Measurements from ENCODE around the gene OR7C1. TPM values are rescaled to one million over a fixed set of nuclear protein-coding genes. Genes with fewer than 3 reads are reported as not detected.
"Not testable (repeated sequence)": the region's sequence is repeated elsewhere in the genome, so short reads cannot be mapped to it uniquely, and the experiment has no call there.

OR7C1 gene
- total RNA-seq, 1 donor from 2014 or later, result not detected

DNA sequence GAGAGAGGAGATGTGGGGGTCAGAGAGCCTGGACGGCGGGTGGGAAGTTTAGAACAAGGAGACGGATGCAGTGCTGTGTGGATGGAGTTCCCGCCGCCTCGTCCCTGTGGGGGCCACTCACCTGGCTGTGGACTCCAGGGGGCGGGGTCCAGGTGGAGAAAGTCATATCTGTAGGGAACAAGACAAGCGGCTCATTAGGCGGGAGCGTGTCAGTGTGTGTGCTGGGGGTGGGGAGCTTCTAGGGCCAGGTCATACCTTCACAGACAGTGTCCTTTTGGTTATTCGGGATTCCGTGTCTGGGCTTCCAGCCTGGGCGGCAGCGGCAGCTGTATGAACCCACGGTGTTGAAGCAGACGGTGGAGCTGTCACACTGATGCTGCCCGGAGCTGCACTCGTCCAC is 69.6 kb downstream of the OR7C1 start:
- not testable (repeated sequence) for DNase-seq

- no peak for DNase-seq
Measured at GRCh38 chr19:14764401-14764800, 70.6 kb downstream of the OR7C1 start.

- no peak for DNase-seq
Measured at GRCh38 chr19:14763497-14764145, 71.4 kb downstream of the OR7C1 start.

- DNase-seq, result no peak
Measured at GRCh38 chr19:14762111-14762510, 72.9 kb downstream of the OR7C1 start.

GRCh38 chr19:14761607-14762006 is 73.4 kb downstream of the OR7C1 start:
- no peak for DNase-seq

GRCh38 chr19:14758816-14759215 is 76.2 kb downstream of the OR7C1 start:
- DNase-seq, result no peak

DNA sequence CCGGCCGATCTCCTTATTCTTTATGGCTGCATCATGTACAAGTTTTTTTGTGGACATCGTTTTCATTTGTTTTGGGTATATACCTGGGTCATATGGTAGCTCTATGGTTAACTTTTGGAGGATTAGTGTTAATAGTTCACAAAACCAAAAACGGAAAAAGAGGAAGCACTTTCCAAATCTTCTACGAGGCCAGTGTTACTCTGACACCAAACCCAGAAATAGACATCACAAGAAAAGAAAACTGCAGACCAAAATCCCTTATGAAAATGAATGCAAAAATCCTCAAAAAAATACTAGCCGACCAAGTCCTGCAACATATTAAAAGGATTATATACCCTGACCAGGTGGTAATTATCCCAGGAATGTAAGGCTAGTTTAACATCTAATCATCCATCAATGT is 86.4 kb downstream of the OR7C1 start:
- DNase-seq, result no peak

Other genes starting within 250 kb of the OR7C1 start
- gene ADGRE3, start 160.3 kb downstream of the OR7C1 start, total RNA-seq, result not detected in 2 replicates
- gene ZNF333, start 145.1 kb downstream of the OR7C1 start, total RNA-seq, result 6.6 and 16.2 TPM in 2 replicates
- 0.09 and 0.17 TPM in 2 replicates for gene ADGRE2, start 56.6 kb downstream of the OR7C1 start, total RNA-seq
- gene OR7A5, start within 50 bp of the OR7C1 start, total RNA-seq, result not detected in 2 replicates
- not detected in 2 replicates for gene OR7A10, start 13.7 kb upstream of the OR7C1 start, total RNA-seq
- gene OR7A17, start 50.9 kb upstream of the OR7C1 start, total RNA-seq, result not detected in 2 replicates
- not detected in 2 replicates for gene OR7C2, start 106.3 kb upstream of the OR7C1 start, total RNA-seq
- not detected in 2 replicates for gene SLC1A6, start 144.7 kb upstream of the OR7C1 start, total RNA-seq
- not detected in 2 replicates for gene CASP14, start 214.3 kb upstream of the OR7C1 start, total RNA-seq
- gene OR1I1, start 247.0 kb upstream of the OR7C1 start, total RNA-seq, result not detected in 2 replicates

All from dermis blood vessel endothelial cell (primary cell).